ENCODE measurements around the gene UBE2R2. TPM values are rescaled to one million over a fixed set of nuclear protein-coding genes. Genes with fewer than 3 reads are reported as not detected.
"Not testable (repeated sequence)": the region's sequence is repeated elsewhere in the genome, so short reads cannot be mapped to it uniquely, and the experiment has no call there.

Gene UBE2R2
- total RNA-seq, 1 donor = 14.0 TPM

- DNase-seq (ENCODE audit: low read depth in 2 of 3, low spot score in 2 of 3) = no peak
These were observed 107.2 kb downstream of the UBE2R2 start for GRCh38 chr9:33923998-33924701.

- DNase-seq (ENCODE audit: low read depth in 2 of 3, low spot score in 2 of 3) = peak in 2 of 3 donors; percentile 12 to 36
These were observed 108.2 kb downstream of the UBE2R2 start for GRCh38 chr9:33924978-33925797.

- DNase-seq (ENCODE audit: low read depth in 2 of 3, low spot score in 2 of 3) = no peak
These were observed 110.0 kb downstream of the UBE2R2 start for GRCh38 chr9:33926746-33927485.

GRCh38 chr9:33927694-33928093 lies 110.7 kb downstream of the UBE2R2 start:
- DNase-seq (ENCODE audit: low read depth in 2 of 3, low spot score in 2 of 3) = no peak

- no peak for DNase-seq (ENCODE audit: low read depth in 2 of 3, low spot score in 2 of 3)
These were observed 114.4 kb downstream of the UBE2R2 start for GRCh38 chr9:33931326-33931725.

GRCh38 chr9:33932078-33932807 lies 115.3 kb downstream of the UBE2R2 start:
- no peak for DNase-seq (ENCODE audit: low read depth in 2 of 3, low spot score in 2 of 3)

- DNase-seq (ENCODE audit: low read depth in 2 of 3, low spot score in 2 of 3) = no peak
These were observed 117.4 kb downstream of the UBE2R2 start for GRCh38 chr9:33934188-33934878.

GRCh38 chr9:33939924-33940874 lies 123.2 kb downstream of the UBE2R2 start:
- DNase-seq (ENCODE audit: low read depth in 2 of 3, low spot score in 2 of 3) = no peak

- DNase-seq (ENCODE audit: low read depth in 2 of 3, low spot score in 2 of 3) = no peak
These were observed 125.6 kb downstream of the UBE2R2 start for GRCh38 chr9:33942471-33943083.

- DNase-seq (ENCODE audit: low read depth in 2 of 3, low spot score in 2 of 3) = no peak
These were observed 126.4 kb downstream of the UBE2R2 start for GRCh38 chr9:33943389-33943788.

GRCh38 chr9:33946779-33947535 lies 130.0 kb downstream of the UBE2R2 start:
- no peak for DNase-seq (ENCODE audit: low read depth in 2 of 3, low spot score in 2 of 3)

- DNase-seq (ENCODE audit: low read depth in 2 of 3, low spot score in 2 of 3) = no peak
These were observed 133.4 kb downstream of the UBE2R2 start for GRCh38 chr9:33950371-33950770.

GRCh38 chr9:33952066-33952465 lies 135.1 kb downstream of the UBE2R2 start:
- DNase-seq (ENCODE audit: low read depth in 2 of 3, low spot score in 2 of 3) = peak in 2 of 3 donors; percentile 1 to 13

GRCh38 chr9:33956544-33956943 lies 139.6 kb downstream of the UBE2R2 start:
- no peak for DNase-seq (ENCODE audit: low read depth in 2 of 3, low spot score in 2 of 3)

GRCh38 chr9:33959725-33960124 lies 142.8 kb downstream of the UBE2R2 start:
- DNase-seq (ENCODE audit: low read depth in 2 of 3, low spot score in 2 of 3) = no peak

GRCh38 chr9:33962468-33962867 lies 145.5 kb downstream of the UBE2R2 start:
- not testable (repeated sequence) for DNase-seq (ENCODE audit: low read depth in 2 of 3, low spot score in 2 of 3)

- DNase-seq (ENCODE audit: low read depth in 2 of 3, low spot score in 2 of 3) = no peak
These were observed 147.3 kb downstream of the UBE2R2 start for GRCh38 chr9:33964086-33964768.

Measured in hematopoietic multipotent progenitor cell (in vitro differentiated cells).